HG03108 (cell line): ENCODE measurements around the gene PCDHGA6.
"Not testable (repeated sequence)": the region's sequence is repeated elsewhere in the genome, so short reads cannot be mapped to it uniquely, and the experiment has no call there.

Experiments
- ATAC-seq: cut with Tn5 transposase; IDR thresholded peaks from one replicate; pipeline ENCODE4 v1.9.1; 2021; ENCODE audit warnings: moderate library complexity; ENCODE audit not compliant: unreplicated experiment

Gene PCDHGA6

GRCh38 chr5:141373673-141374317 is at the start of gene PCDHGA6:
Gene PCDHGA6 (plus strand): TSS chr5:141373891. CDS start chr5:141374084, 193 bp downstream.
- no peak for ATAC-seq

GRCh38 chr5:141326088-141326854 is 47.4 kb upstream of the PCDHGA6 start:
- peak; percentile 69 for ATAC-seq

GRCh38 chr5:141328231-141328630 is 45.5 kb upstream of the PCDHGA6 start:
- ATAC-seq: no peak

DNA sequence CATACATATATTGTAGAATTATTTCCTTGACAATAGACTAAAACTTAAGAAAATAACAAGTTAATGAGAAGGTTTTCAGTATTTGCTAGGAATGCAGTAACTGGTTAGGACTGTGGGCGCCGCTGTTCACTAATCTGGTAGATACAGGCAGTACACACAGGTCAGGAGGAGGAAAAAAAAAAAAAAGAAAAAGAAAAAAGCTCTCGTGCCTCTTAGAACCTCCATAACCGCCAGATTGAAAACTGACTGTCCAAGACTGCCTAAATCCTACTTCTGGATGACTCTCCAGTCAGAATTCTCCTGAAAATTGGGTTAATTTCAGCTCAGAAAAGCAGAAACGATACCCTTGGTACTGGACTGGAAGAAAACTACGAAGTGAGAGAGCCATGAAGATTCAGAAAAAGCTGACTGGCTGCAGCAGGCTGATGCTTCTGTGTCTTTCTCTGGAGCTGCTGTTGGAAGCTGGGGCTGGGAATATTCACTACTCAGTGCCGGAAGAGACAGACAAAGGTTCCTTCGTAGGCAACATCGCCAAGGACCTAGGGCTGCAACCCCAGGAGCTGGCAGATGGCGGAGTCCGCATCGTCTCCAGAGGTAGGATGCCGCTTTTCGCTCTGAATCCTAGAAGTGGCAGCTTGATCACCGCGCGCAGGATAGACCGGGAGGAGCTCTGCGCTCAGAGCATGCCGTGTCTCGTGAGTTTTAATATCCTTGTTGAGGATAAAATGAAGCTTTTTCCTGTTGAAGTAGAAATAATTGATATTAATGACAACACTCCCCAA is 43.2 kb upstream of the PCDHGA6 start, which contains the start of gene PCDHGA1:
Gene PCDHGA1 (plus strand): TSS at position 216 of the 782 bp plus-strand sequence.
- no peak for ATAC-seq

- ATAC-seq: not testable (repeated sequence)
Measured at GRCh38 chr5:141332571-141332970, 41.1 kb upstream of the PCDHGA6 start.

GRCh38 chr5:141338538-141339306 is 35.0 kb upstream of the PCDHGA6 start, which contains the start of gene PCDHGA2:
Gene PCDHGA2 (plus strand): TSS chr5:141338760.
- no peak for ATAC-seq

GRCh38 chr5:141340781-141341354 is 32.8 kb upstream of the PCDHGA6 start:
- not testable (repeated sequence) for ATAC-seq

DNA sequence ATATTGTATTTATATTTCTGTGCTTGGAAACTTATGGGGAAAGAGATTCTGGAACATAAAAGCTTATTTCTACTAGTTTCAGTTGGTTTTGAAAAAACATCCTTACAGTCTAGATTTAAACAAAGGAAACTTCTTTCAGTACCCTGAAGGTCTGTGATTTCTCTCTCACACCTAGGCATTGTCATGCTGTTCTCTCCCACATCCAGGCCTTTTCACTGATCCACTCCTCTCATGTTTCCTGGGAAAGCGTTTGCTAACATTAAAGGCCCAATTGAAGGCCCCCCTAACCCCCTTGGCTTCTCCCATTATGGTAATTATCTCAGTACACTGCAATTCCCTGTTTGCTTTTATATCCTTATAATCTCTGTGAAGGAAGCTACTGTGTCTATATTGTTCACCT is 30.9 kb upstream of the PCDHGA6 start:
- ATAC-seq: no peak

- ATAC-seq: no peak
Measured at GRCh38 chr5:141343242-141343952, 30.3 kb upstream of the PCDHGA6 start, which contains the start of gene PCDHGA3. Gene PCDHGA3 (plus strand): TSS chr5:141343829. CDS start chr5:141344034, 205 bp downstream.

- ATAC-seq: no peak
Measured at GRCh38 chr5:141343953-141344463, 29.7 kb upstream of the PCDHGA6 start.

DNA sequence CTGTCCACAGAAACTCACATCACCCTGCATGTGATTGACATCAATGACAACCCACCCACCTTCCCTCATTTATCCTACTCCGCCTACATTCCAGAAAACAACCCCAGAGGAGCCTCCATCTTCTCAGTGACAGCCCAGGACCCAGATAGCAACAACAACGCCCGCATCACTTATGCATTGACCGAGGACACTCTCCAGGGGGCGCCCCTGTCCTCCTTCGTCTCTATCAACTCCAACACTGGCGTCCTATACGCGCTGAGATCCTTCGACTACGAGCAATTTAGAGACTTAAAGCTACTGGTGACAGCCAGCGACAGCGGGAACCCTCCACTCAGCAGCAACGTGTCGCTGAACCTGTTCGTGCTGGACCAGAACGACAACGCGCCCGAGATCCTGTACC is 28.4 kb upstream of the PCDHGA6 start:
- no peak for ATAC-seq

DNA sequence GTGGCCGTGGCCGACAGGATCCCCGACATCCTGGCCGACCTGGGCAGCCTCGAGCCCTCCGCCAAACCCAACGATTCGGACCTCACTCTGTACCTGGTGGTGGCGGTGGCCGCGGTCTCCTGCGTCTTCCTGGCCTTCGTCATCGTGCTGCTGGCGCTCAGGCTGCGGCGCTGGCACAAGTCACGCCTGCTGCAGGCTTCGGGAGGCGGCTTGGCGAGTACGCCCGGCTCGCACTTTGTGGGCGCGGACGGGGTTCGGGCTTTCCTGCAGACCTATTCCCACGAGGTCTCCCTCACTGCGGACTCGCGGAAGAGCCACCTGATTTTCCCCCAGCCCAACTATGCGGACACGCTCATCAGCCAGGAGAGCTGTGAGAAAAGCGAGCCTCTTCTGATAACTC is 27.7 kb upstream of the PCDHGA6 start:
- not testable (repeated sequence) for ATAC-seq

DNA sequence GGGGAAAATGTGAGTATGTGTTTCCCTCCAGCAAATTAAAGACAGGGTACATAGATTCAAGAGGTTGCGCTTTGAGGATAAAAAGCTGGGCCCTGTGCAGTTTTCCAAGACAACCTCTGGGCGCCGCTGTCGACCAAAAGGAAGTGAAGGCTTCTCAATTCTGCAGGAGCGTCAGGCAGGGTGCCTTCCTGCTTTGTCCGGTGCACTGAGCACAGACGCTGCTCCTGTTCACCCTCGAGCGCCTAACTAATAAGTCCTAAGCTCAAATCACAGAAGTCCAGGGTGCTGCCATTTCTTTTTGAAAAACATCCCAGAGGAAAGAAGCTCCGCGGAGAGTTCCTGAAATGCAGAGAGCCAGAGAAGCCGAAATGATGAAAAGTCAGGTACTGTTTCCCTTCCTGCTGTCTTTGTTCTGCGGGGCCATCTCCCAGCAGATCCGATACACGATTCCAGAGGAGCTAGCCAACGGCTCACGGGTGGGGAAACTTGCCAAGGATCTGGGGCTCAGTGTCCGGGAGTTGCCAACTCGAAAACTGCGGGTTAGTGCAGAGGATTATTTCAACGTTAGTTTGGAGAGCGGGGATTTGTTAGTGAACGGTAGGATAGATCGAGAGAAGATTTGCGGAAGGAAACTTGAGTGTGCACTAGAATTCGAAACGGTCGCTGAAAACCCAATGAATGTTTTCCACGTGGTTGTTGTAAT is 23.6 kb upstream of the PCDHGA6 start, which contains the start of gene PCDHGB1:
Gene PCDHGB1 (plus strand): TSS at position 183 of the 703 bp plus-strand sequence. CDS start 162 bp downstream, at position 345.
- no peak for ATAC-seq

DNA sequence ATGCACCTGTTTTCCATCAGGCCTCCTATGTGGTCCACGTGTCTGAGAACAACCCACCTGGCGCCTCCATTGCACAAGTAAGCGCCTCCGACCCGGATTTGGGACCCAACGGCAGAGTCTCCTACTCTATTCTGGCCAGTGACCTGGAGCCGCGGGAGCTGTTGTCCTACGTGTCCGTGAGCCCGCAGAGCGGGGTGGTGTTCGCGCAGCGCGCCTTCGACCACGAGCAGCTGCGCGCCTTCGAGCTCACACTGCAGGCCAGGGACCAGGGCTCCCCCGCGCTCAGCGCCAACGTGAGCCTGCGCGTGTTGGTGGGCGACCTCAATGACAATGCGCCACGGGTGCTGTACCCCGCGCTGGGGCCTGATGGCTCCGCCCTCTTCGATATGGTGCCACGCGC is 22.1 kb upstream of the PCDHGA6 start:
- ATAC-seq: no peak

- no peak for ATAC-seq
Measured at GRCh38 chr5:141354900-141355469, 18.7 kb upstream of the PCDHGA6 start, which contains the start of gene PCDHGA4. Gene PCDHGA4 (plus strand): TSS chr5:141355021. CDS start chr5:141355108, 87 bp downstream.

DNA sequence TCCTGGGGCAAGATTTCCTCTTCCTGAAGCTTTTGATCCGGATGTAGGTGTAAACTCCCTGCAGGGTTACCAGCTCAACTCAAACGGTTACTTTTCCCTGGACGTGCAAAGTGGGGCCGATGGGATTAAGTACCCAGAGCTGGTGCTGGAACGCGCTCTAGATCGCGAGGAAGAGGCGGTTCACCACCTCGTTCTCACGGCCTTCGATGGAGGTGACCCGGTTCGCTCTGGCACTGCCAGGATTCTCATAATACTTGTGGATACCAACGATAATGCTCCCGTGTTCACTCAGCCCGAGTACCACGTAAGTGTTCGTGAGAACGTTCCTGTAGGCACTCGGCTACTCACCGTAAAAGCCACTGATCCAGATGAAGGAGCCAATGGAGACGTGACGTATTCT is 18.1 kb upstream of the PCDHGA6 start:
- ATAC-seq: no peak

- no peak for ATAC-seq
Measured at GRCh38 chr5:141356133-141356532, 17.6 kb upstream of the PCDHGA6 start.

GRCh38 chr5:141356950-141357349 is 16.7 kb upstream of the PCDHGA6 start:
- ATAC-seq: no peak
